Tibial nerve (tissue), 3 donors: ENCODE results near the gene RELN.

Experiments used
- POLR2A ChIP-seq, 2 donors: fragments of 450-650 bp; IDR thresholded peaks; one replicate each; pipeline ENCODE4 v1.6.1; 2017; ENCODE audit warnings: antibody characterized with exemption in 2 of 2, mild to moderate bottlenecking in 2 of 2, moderate library complexity in 2 of 2
- TF ChIP-seq, protein P1 (sequence below), 5 experiments: fragments of 200-600 bp in 3 of 5; fragments of 450-650 bp in 2 of 5; sonication (generic) in 3 of 5; IDR thresholded peaks; one replicate each; pipeline ENCODE4 v1.5.1; 2016 to 2019; ENCODE audit warnings: antibody characterized with exemption in 5 of 5, mild to moderate bottlenecking in 3 of 5, moderate library complexity in 2 of 5

DNA sequence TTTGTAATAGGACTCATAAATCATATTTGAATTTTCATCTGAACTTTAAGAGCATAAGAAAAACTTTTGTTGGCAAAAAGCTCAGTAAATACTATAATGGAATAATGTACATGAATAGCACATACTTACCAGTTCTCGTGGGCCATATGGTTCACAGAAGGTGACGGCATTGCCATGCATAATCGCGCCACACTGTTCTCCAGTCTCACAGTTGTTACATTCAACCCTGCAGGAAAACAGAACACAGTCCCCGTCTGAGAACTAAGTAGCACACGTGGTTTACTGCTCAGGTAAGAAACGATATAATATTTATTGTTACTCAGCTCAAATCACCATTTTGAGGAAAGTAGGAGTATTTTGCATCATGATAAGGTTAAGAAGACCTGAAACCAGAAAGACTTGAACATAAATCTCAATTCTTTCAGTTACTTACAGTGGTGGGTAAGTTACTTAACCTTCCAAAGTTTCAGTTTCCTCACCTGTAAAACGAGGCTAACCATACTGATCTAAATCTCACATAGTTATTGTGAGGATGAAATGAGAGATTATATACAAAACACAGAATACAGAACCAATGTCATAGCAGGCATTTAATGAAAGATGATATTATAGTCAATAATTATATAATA, 261.4 kb downstream of the RELN start:
- TF ChIP-seq, protein P1, sequence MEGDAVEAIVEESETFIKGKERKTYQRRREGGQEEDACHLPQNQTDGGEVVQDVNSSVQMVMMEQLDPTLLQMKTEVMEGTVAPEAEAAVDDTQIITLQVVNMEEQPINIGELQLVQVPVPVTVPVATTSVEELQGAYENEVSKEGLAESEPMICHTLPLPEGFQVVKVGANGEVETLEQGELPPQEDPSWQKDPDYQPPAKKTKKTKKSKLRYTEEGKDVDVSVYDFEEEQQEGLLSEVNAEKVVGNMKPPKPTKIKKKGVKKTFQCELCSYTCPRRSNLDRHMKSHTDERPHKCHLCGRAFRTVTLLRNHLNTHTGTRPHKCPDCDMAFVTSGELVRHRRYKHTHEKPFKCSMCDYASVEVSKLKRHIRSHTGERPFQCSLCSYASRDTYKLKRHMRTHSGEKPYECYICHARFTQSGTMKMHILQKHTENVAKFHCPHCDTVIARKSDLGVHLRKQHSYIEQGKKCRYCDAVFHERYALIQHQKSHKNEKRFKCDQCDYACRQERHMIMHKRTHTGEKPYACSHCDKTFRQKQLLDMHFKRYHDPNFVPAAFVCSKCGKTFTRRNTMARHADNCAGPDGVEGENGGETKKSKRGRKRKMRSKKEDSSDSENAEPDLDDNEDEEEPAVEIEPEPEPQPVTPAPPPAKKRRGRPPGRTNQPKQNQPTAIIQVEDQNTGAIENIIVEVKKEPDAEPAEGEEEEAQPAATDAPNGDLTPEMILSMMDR (IDR thresholded peaks at IDR 0.05): no peak
- TF ChIP-seq POLR2A (IDR thresholded peaks at IDR 0.05): no peak
